OCI-LY7 (cell line): ENCODE results near the gene MYLK. TPM values are rescaled to one million over a fixed set of nuclear protein-coding genes. Genes with fewer than 3 reads are reported as not detected.
A peak's percentile ranks its signal among the peaks of the same experiment; 100 is the strongest.

Experiments used
- BruUV-seq: library from RNA; stranded (reverse); fragments of 400-500 nt; replicated peaks from 2 replicates; lab custom pipeline; 2021; lab: Mats Ljungman, UMichigan
- CTCF ChIA-PET: fragments of 300-600 bp; sonication (Branson Sonifier 250); formaldehyde crosslinking; loops from one replicate; lab custom pipeline; 2022; ENCODE audit warnings: antibody characterized with exemption; ENCODE audit not compliant: unreplicated experiment; lab: Charles Lee
- POLR2A ChIA-PET: fragments of 300-600 bp; sonication (Branson Sonifier 250); formaldehyde crosslinking; loops from one replicate; lab custom pipeline; 2022; ENCODE audit warnings: antibody characterized with exemption; lab: Charles Lee
- DNase-seq: peaks from one replicate; pipeline ENCODE4 v3.0.0-alpha.2; 2015; ENCODE audit warnings: low spot score
- H2AFZ ChIP-seq: fragments of 200-600 bp; sonication (generic), shearing (Covaris generic); 2 replicates; pipeline ENCODE4 v1.6.1; 2014; ENCODE audit warnings: mild to moderate bottlenecking, antibody characterized with exemption, low read length, moderate library complexity
- H3K27ac ChIP-seq: fragments of 200-600 bp; sonication (generic); 2 replicates; pipeline ENCODE4 v1.5.1; 2014; ENCODE audit warnings: mixed run types, low read depth, mild to moderate bottlenecking, moderate library complexity, low read length, inconsistent platforms; ENCODE audit not compliant: poor library complexity, severe bottlenecking
- H3K36me3 ChIP-seq: fragments of 200-600 bp; sonication (generic); 2 replicates; pipeline ENCODE4 v1.6.1; 2014; ENCODE audit warnings: mild to moderate bottlenecking, antibody characterized with exemption, low read length, moderate library complexity, mixed read lengths; ENCODE audit not compliant: insufficient read depth
- H3K4me1 ChIP-seq: fragments of 200-600 bp; sonication (generic); 2 replicates; pipeline ENCODE4 v1.5.1; 2014; ENCODE audit warnings: mild to moderate bottlenecking, low read length; ENCODE audit not compliant: insufficient read depth, poor library complexity, severe bottlenecking
- H3K4me2 ChIP-seq: fragments of 200-600 bp; sonication (generic); 2 replicates; pipeline ENCODE4 v1.6.1; 2014; ENCODE audit warnings: mild to moderate bottlenecking, low read length
- H3K4me3 ChIP-seq: fragments of 200-600 bp; sonication (generic); 2 replicates; pipeline ENCODE4 v1.5.1; 2014; ENCODE audit warnings: mild to moderate bottlenecking, low read depth, low read length; ENCODE audit not compliant: poor library complexity, severe bottlenecking
- H3K79me2 ChIP-seq: fragments of 200-600 bp; sonication (generic); 2 replicates; pipeline ENCODE4 v1.6.1; 2016; ENCODE audit warnings: low read depth, mild to moderate bottlenecking, low read length, moderate library complexity, mixed read lengths; ENCODE audit not compliant: insufficient read depth
- H3K9me2 ChIP-seq: fragments of 200-600 bp; sonication (generic); 2 replicates; pipeline ENCODE4 v1.6.1; 2016; ENCODE audit warnings: mild to moderate bottlenecking, low read length, mixed read lengths; ENCODE audit not compliant: insufficient read depth
- H3K9me3 ChIP-seq: fragments of 200-600 bp; sonication (generic); 2 replicates; pipeline ENCODE4 v1.6.1; 2014; ENCODE audit warnings: mild to moderate bottlenecking, mixed run types, low read length, mixed read lengths
- H4K20me1 ChIP-seq: fragments of 200-600 bp; sonication (generic); 2 replicates; pipeline ENCODE4 v1.6.1; 2014; ENCODE audit warnings: mild to moderate bottlenecking, antibody characterized with exemption, low read length, moderate library complexity, mixed read lengths; ENCODE audit not compliant: insufficient read depth
- CTCF ChIP-seq: fragments of 200-600 bp; sonication (generic); conservative IDR thresholded peaks from 2 replicates; pipeline ENCODE4 v1.5.1; 2014; ENCODE audit warnings: mild to moderate bottlenecking, antibody characterized with exemption, low read length, moderate library complexity, mixed read lengths
- EZH2phosphoT487 ChIP-seq: fragments of 200-600 bp; sonication (generic); IDR thresholded peaks from 2 replicates; pipeline ENCODE4 v1.6.1; 2018; ENCODE audit warnings: low read depth, borderline replicate concordance, mild to moderate bottlenecking, mixed run types, antibody characterized with exemption, low read length, moderate library complexity, mixed read lengths
- intact Hi-C: fragments of 100-400 bp; cut with micrococcal nuclease; formaldehyde crosslinking; loops from one replicate; pipeline ENCODE4 v1.10.0; 2022; ENCODE audit not compliant: unreplicated experiment
- total RNA-seq, 2 experiments: library from RNA; depleted of rRNA in 1 of 2; stranded (reverse); fragments of >200 nt in 1 of 2; shearing (Covaris generic) in 1 of 2; gene quantifications; 2 replicates each; pipeline ENCODE4 v1.2.3, GENCODE V29; 2014 to 2022

MYLK gene
- total RNA-seq, 2 experiments from 2014 or later, result not detected

- DNase-seq, result peak; percentile 78
- no peaks in the 10 kb centered on the region for H3K79me2 ChIP-seq
- CTCF ChIA-PET, result interaction anchor here (0.5 to 1.5 kb wide), 3 partner anchors 10 to 418 kb away, joined by 3 to 9 read pairs (median 6); no protein-coding TSS in a partner anchor
- H3K4me1 ChIP-seq, result no peaks in the 10 kb centered on the region
- no TSS peak for BruUV-seq
- no peaks in the 10 kb centered on the region for H3K36me3 ChIP-seq
- no peaks in the 10 kb centered on the region for H3K9me3 ChIP-seq
- H2AFZ ChIP-seq, result no peak overlapping the region
- no peak overlapping the region for H3K4me3 ChIP-seq
- POLR2A ChIA-PET, result interaction anchor here (0.6 to 1.0 kb wide), 3 partner anchors 10 to 355 kb away, joined by 3 to 4 read pairs (median 3); no protein-coding TSS in a partner anchor
- H4K20me1 ChIP-seq, result no peaks in the 10 kb centered on the region
- intact Hi-C loops, result no loop called here
- no peaks in the 10 kb centered on the region for H3K9me2 ChIP-seq
- peak; percentile 96 for TF ChIP-seq CTCF
- TF ChIP-seq EZH2phosphoT487, result no peak
- no peak overlapping the region for H3K4me2 ChIP-seq
- H3K27ac ChIP-seq, result no peak overlapping the region
These were observed 241.8 kb downstream of the MYLK start for GRCh38 chr3:123642182-123642956.

GRCh38 chr3:123641505-123641904 is 242.6 kb downstream of the MYLK start:
- Histone ChIP-seq H3K4me1 (no peaks in the 10 kb centered on the region), H3K9me2 (no peaks in the 10 kb centered on the region), H3K9me3 (no peaks in the 10 kb centered on the region), H2AFZ (no peak overlapping the region), H3K36me3 (no peaks in the 10 kb centered on the region), H3K27ac (no peak overlapping the region), H3K79me2 (no peaks in the 10 kb centered on the region), H4K20me1 (no peaks in the 10 kb centered on the region), H3K4me2 (no peak overlapping the region), H3K4me3 (no peak overlapping the region)
- ChIA-PET POLR2A (no interaction called here), CTCF (interaction anchor here (0.5 to 1.5 kb wide), 3 partner anchors 11 to 417 kb away, joined by 3 to 9 read pairs (median 3); no protein-coding TSS in a partner anchor)
- no peak for DNase-seq
- intact Hi-C loops, result no loop called here
- no TSS peak for BruUV-seq
- no peak for TF ChIP-seq EZH2phosphoT487
- TF ChIP-seq CTCF, result no peak
